BJ (cell line): ENCODE measurements around the gene PDIA6. TPM values are rescaled to one million over a fixed set of nuclear protein-coding genes. Genes with fewer than 3 reads are reported as not detected.

ENCODE experiments used
- CTCF ChIA-PET: fragments of 350-600 bp; formaldehyde crosslinking; extraction: SDS; loops from one replicate; lab custom pipeline; 2021; ENCODE audit warnings: antibody characterized with exemption, inconsistent platforms; lab: Yijun Ruan, JAX
- POLR2A ChIA-PET: fragments of 300-600 bp; sonication (Branson Sonifier 250); formaldehyde crosslinking; extraction: SDS; loops from one replicate; lab custom pipeline; 2021; ENCODE audit warnings: antibody characterized with exemption; lab: Charles Lee
- DNase-seq: peaks from one replicate; pipeline ENCODE4 v3.0.0-alpha.2; 2011; ENCODE audit warnings: low read depth
- H3K27me3 ChIP-seq: 2 replicates; pipeline ENCODE4 v1.6.0; 2011; ENCODE audit warnings: low read length; ENCODE audit not compliant: control insufficient read depth, insufficient read depth
- H3K36me3 ChIP-seq: 2 replicates; pipeline ENCODE4 v1.5.1; 2011; ENCODE audit warnings: low read length; ENCODE audit not compliant: control insufficient read depth, insufficient read depth
- H3K4me3 ChIP-seq: 2 replicates; pipeline ENCODE4 v1.5.1; 2011; ENCODE audit warnings: low read depth, mild to moderate bottlenecking, control low read depth, low read length
- polyA plus RNA-seq: library from polyadenylated mRNA; depleted of rRNA; stranded (reverse); fragments of >200 nt; gene quantifications from 2 replicates; pipeline ENCODE4 v1.2.3, GENCODE V29; 2011
- TF ChIP-seq, protein P1 (sequence below): IDR thresholded peaks from 2 replicates; pipeline ENCODE4 v1.5.1; 2011; ENCODE audit warnings: low read depth, mild to moderate bottlenecking, control low read depth, inconsistent platforms, low read length, moderate library complexity; ENCODE audit not compliant: insufficient read depth

PDIA6 gene
- polyA plus RNA-seq, 1 experiment, result 238 TPM

DNA sequence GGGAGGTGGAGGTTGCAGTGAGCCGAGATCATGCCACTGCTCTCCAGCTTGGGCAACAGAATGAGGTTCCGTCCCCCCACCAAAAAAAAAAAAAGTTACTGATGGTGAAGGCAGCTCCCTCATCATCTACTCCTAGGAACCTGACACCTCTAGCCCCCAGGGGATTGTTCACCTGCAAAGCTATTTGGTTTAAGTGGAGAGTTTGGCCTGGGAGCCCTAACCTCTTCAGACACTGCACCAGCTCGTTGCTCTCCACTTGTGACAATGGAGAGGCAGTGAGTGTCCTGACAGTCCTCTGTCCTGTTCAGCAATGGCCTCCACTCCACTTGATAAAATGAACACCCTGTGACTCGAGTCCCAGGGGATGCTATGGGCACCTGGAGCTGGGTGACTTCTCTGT is 47.7 kb downstream of the PDIA6 start:
- CTCF ChIA-PET, result interaction anchor here (0.6 to 1.1 kb wide), 2 partner anchors 12 to 358 kb away, joined by 3 to 4 read pairs; no protein-coding TSS in a partner anchor
- H3K27me3 ChIP-seq, result peaks cover 2% of the 10 kb centered on the region; the same call in 1 of the 2 replicates
- POLR2A ChIA-PET, result no interaction called here
- H3K36me3 ChIP-seq, result no peaks in the 10 kb centered on the region
- H3K4me3 ChIP-seq, result no peak overlapping the region
- DNase-seq, result no peak
- TF ChIP-seq, protein P1, sequence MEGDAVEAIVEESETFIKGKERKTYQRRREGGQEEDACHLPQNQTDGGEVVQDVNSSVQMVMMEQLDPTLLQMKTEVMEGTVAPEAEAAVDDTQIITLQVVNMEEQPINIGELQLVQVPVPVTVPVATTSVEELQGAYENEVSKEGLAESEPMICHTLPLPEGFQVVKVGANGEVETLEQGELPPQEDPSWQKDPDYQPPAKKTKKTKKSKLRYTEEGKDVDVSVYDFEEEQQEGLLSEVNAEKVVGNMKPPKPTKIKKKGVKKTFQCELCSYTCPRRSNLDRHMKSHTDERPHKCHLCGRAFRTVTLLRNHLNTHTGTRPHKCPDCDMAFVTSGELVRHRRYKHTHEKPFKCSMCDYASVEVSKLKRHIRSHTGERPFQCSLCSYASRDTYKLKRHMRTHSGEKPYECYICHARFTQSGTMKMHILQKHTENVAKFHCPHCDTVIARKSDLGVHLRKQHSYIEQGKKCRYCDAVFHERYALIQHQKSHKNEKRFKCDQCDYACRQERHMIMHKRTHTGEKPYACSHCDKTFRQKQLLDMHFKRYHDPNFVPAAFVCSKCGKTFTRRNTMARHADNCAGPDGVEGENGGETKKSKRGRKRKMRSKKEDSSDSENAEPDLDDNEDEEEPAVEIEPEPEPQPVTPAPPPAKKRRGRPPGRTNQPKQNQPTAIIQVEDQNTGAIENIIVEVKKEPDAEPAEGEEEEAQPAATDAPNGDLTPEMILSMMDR, result no peak

GRCh38 chr2:10764096-10764785 is 48.3 kb downstream of the PDIA6 start:
- no peak overlapping the region for H3K4me3 ChIP-seq
- ChIA-PET POLR2A (no interaction called here), CTCF (interaction anchor here (1.1 kb wide), 1 partner anchor 11 kb away, joined by 4 read pairs; no protein-coding TSS in a partner anchor)
- TF ChIP-seq, protein P1, result no peak
- DNase-seq, result no peak
- H3K36me3 ChIP-seq, result no peaks in the 10 kb centered on the region
- peaks cover 2% of the 10 kb centered on the region; the same call in 1 of the 2 replicates for H3K27me3 ChIP-seq

- TF ChIP-seq, protein P1, result no peak
- DNase-seq, result no peak
- no peak overlapping the region for H3K4me3 ChIP-seq
- POLR2A ChIA-PET, result no interaction called here
- no peaks in the 10 kb centered on the region for H3K36me3 ChIP-seq
- peaks cover 2% of the 10 kb centered on the region; the same call in 1 of the 2 replicates for H3K27me3 ChIP-seq
- CTCF ChIA-PET, result no interaction called here
Measured at GRCh38 chr2:10763461-10763800, 49.2 kb downstream of the PDIA6 start.

DNA sequence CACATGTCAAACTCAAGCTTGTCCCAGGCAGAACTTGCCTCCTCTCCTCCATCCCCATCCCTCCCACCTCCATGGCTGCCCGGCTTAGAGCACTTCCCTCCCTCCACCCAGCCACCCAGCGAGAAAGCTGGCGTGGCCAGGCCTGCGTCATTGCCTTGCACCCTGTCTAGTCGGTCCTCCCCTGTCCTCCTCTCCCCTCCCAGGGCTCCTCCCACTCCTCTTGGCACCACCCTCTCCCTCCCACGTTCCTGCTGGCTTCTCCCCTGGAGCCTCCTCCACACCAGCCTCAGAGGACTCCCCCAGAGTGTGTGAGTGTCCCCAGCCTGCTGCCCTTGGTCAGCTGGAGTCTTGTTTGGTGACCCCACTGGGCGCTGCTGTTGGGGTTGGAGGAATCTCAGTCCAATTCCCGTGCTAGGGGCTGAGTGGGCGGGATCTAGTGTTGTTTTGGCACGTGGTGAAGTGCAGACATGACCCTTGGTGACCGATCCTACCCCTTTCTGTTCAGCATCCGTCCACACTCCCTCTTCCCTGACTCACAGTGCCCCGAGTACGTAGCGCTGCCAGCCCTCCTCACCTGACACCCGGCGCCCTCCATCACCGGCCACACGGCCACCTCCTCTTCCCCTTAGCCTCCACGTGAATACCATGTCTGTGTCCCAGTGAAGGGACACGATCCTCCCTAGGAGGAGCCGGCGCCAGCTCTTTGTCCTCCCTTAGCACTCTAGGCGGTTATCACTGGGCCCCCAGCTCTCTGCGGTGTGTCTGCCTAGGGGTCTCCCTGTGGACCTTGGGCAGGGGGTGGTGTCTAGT is 49.7 kb downstream of the PDIA6 start:
- no peak for DNase-seq
- ChIA-PET POLR2A (no interaction called here), CTCF (no interaction called here)
- H3K4me3 ChIP-seq, result no peak overlapping the region
- TF ChIP-seq, protein P1, result no peak
- H3K36me3 ChIP-seq, result no peaks in the 10 kb centered on the region
- peaks cover 2% of the 10 kb centered on the region; the same call in 1 of the 2 replicates for H3K27me3 ChIP-seq

- Histone ChIP-seq H3K27me3 (peaks cover 2% of the 10 kb centered on the region; the same call in 1 of the 2 replicates), H3K36me3 (no peaks in the 10 kb centered on the region), H3K4me3 (no peak overlapping the region)
- TF ChIP-seq, protein P1, result no peak
- DNase-seq, result no peak
- POLR2A ChIA-PET, result no interaction called here
- CTCF ChIA-PET, result interaction anchor here (0.6 kb wide), 1 partner anchor 8 kb away, joined by 3 read pairs; no protein-coding TSS in a partner anchor
Measured at GRCh38 chr2:10761591-10761990, 51.0 kb downstream of the PDIA6 start.
